Peyer's patch (tissue), 4 donors: Measurements from ENCODE around the gene KMT2E. TPM values are rescaled to one million over a fixed set of nuclear protein-coding genes. Genes with fewer than 3 reads are reported as not detected.

Experiments used
- DNase-seq, 3 donors: peaks; one replicate each; pipeline ENCODE4 v3.0.0-alpha.2; 2017 to 2019
- H3K27ac ChIP-seq, 4 donors: fragments of 200-600 bp; sonication (generic); one replicate each; pipeline ENCODE4 v1.5.1; 2016 to 2019
- H3K27me3 ChIP-seq, 2 donors: fragments of 200-600 bp; sonication (generic); one replicate each; pipeline ENCODE4 v1.5.1; 2019
- H3K36me3 ChIP-seq, 3 donors: fragments of 200-600 bp; sonication (generic); one replicate each; pipeline ENCODE4 v1.5.1; 2016 to 2019
- H3K4me1 ChIP-seq, 4 donors: fragments of 200-600 bp; sonication (generic); one replicate each; pipeline ENCODE4 v1.5.1; 2016 to 2019
- H3K4me3 ChIP-seq, 4 donors: fragments of 200-600 bp; sonication (generic); 1 replicate in 3 of 4; 2 replicates in 1 of 4; pipeline ENCODE4 v1.5.1; 2016 to 2019; ENCODE audit warnings: mild to moderate bottlenecking in 1 of 4
- H3K9me3 ChIP-seq, 4 donors: fragments of 200-600 bp; sonication (generic); one replicate each; pipeline ENCODE4 v1.5.1; 2016 to 2019; ENCODE audit warnings: mild to moderate bottlenecking in 1 of 4
- CTCF ChIP-seq, 6 experiments: fragments of 450-650 bp in 4 of 6; fragments of 200-600 bp in 2 of 6; sonication (generic) in 1 of 6; IDR thresholded peaks; one replicate each; pipeline ENCODE4 v1.5.1; 2017 to 2019; ENCODE audit warnings: antibody characterized with exemption in 6 of 6, mild to moderate bottlenecking in 3 of 6, moderate library complexity in 1 of 6
- POLR2A ChIP-seq, 2 donors: fragments of 450-650 bp; IDR thresholded peaks; one replicate each; pipeline ENCODE4 v1.5.1; 2017; ENCODE audit warnings: antibody characterized with exemption in 2 of 2, mild to moderate bottlenecking in 2 of 2, moderate library complexity in 2 of 2
- total RNA-seq, 4 donors: library from RNA; depleted of rRNA; stranded (reverse); fragments of >200 nt; gene quantifications; one replicate each; pipeline ENCODE4 v1.1.0, GENCODE V29; 2016

KMT2E gene
- total RNA-seq, 4 donors from 2014 or later: 88.6 to 170 (median 130) TPM

DNA sequence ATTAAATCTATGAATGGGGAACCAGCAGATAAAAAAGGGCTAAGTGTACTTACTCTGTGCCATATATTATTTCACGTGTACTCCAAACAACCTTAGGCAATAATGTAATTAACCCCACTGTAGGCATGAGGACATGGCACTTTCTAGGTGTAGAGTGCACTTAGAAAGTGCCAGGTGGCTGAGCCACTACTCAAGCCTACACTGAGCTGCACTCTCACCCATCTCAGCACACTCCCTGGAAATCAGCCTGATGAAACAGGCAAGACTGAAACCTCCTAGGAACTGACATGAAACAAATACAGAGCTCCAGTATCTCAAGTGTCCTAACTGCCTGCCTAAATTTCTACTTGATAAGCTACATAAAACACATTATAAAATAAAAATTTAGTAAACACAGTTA lies 147.4 kb downstream of the KMT2E start:
- no peak overlapping the region for H3K27ac ChIP-seq
- DNase-seq: no peak
- no peaks in the 10 kb centered on the region for H3K4me1 ChIP-seq
- H3K27me3 ChIP-seq: no peaks in the 10 kb centered on the region
- TF ChIP-seq POLR2A (IDR thresholded peaks at IDR 0.05) (no peak), CTCF (IDR thresholded peaks at IDR 0.05) (no peak)
- H3K4me3 ChIP-seq: no peak overlapping the region
- H3K9me3 ChIP-seq: no peaks in the 10 kb centered on the region
- H3K36me3 ChIP-seq: peaks cover 0 to 19% (median 0%) of the 10 kb centered on the region in 3 donors
